Activated CD4-positive, alpha-beta T cell treated with anti-CD3 and anti-CD28 coated beads, Interleukin-2, amount 50 U/mL, for 1 hour (primary cell): Measurements from ENCODE around the gene PTPRM.

ENCODE experiments used
- DNase-seq: peaks from one replicate; pipeline ENCODE4 v3.0.0-alpha.2; 2020

Gene PTPRM

GRCh38 chr18:7766346-7766745 lies 199.2 kb downstream of the PTPRM start:
- no peak for DNase-seq

- no peak for DNase-seq
These were observed 199.7 kb downstream of the PTPRM start for GRCh38 chr18:7766817-7767216.

- no peak for DNase-seq
These were observed 203.8 kb downstream of the PTPRM start for GRCh38 chr18:7770908-7771307.

DNA sequence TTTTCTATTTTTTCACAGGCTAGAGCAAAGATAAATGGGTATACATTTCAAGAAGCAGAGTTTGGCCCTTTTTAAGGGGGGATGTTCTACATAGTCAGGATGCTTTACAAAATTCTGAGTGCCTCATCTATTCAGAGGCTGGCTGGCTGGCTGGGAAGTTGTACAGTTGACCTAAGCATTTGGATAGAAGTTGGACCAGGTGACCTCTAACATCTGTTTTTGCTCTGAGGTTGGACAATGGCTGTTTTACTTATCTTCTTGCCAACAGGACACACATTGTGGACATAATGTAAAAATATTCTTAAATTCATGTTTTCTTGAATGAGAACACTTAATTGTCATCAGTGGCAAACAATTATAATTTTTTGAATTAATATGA lies 205.4 kb downstream of the PTPRM start:
- no peak for DNase-seq

- DNase-seq = no peak
These were observed 205.8 kb downstream of the PTPRM start for GRCh38 chr18:7772951-7773350.

- DNase-seq = no peak
These were observed 208.0 kb downstream of the PTPRM start for GRCh38 chr18:7775128-7775527.

DNA sequence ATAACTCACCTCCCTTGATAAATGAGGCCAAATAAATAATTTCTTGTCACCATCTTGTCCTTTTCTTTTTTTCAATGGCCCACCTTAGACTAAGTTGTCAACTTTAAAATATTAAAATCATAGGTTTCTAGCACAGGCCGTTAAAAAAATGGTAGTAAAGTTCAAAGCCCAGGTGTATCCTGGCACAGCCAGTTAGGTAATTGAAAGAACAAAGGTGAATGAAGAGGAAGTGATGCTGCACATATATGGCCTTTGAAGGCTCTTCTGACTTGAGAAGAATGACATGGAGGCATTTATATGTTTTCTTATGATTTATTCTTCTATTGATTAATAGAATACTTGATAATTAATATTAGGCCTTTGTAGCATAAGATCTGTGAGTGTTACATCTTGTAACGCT lies 208.7 kb downstream of the PTPRM start:
- no peak for DNase-seq

GRCh38 chr18:7778181-7778580 lies 211.1 kb downstream of the PTPRM start:
- no peak for DNase-seq

DNA sequence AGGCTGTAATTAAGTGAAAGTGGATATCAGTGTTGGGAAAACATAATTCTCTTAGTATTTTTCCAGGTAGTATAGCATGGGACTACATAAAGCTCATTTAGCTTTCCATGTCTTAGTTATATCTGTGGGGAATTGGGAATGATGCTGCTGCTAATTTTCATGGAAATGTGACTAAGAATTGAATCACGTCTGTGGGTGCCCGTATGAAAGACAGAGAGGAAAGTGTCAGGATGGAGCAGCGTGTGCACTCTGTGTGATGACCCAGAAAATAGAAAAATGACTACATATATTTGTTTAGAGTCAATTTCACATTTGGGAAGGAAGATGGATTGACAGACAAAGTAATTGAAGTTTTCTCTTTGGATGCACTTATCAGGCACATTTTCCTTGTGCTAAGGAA lies 212.1 kb downstream of the PTPRM start:
- no peak for DNase-seq

GRCh38 chr18:7784171-7784570 lies 217.1 kb downstream of the PTPRM start:
- DNase-seq = no peak

- no peak for DNase-seq
These were observed 219.5 kb downstream of the PTPRM start for GRCh38 chr18:7786569-7786968.

GRCh38 chr18:7787339-7787738 lies 220.2 kb downstream of the PTPRM start:
- DNase-seq = no peak

GRCh38 chr18:7789856-7790552 lies 222.9 kb downstream of the PTPRM start:
- no peak for DNase-seq

DNA sequence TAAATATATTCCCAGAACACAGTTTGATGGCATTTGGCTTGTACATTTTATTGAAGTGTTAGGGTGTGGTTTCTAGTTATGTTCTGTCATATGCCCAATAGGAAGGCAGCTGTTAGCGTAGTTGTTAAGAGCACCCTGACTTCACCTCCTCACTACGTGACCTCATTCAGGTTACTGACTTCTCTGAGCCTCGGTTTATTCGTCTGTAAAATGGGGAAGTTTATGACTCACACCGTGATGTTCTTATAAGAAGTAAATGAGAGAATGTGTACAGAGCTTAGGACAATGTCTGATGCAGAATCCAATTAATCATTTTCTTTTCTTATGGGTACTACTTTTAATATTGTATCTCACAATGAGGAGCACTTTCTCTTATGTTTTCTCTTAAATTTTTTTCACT lies 226.0 kb downstream of the PTPRM start:
- no peak for DNase-seq

GRCh38 chr18:7803956-7804469 lies 236.9 kb downstream of the PTPRM start:
- no peak for DNase-seq

- DNase-seq = no peak
These were observed 238.0 kb downstream of the PTPRM start for GRCh38 chr18:7805096-7805495.

DNA sequence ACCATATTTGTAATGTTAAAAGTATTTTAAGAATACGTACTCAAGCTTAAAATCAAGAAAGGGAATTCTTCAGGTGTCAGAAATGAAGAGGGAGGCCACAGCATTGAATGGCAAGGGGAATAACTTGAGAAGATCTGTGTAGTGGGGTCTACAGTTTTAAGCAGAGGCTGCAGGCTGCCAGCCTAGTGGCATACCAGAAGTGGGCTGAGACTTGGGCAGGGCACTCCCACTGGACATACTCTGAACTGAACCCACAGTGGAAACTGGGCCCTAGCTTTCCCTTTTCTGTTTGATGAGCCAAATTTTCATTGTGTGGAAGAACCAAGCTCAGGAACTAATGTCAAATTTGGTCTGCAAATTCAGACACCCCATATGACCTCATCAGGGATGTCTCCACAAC lies 238.8 kb downstream of the PTPRM start:
- DNase-seq = no peak

DNA sequence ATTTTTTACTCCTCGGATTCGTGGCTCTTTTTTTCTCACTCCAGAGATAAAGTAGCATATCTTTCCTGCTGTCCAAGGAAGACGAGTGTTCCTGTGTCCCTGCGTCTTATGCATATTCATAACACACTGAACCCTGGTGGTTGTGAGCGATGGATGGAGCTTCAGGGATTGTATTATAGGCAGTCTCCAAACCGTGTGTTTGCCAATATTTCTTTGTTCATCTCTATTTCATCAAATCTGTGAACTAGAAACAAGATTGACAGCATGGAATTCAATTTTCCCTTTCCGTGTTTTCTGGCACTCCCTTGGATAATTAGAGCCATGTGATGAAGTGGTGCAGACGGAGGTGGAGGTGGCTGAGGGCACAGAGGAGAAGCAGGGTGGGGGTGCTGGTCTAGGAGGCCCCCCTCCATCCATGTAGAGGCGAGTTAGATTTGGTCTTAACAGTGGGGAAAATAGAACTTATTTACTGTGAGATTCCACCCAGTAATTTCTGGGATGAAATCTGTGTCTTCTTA lies 240.9 kb downstream of the PTPRM start:
- no peak for DNase-seq

GRCh38 chr18:7808992-7809391 lies 241.9 kb downstream of the PTPRM start:
- no peak for DNase-seq

GRCh38 chr18:7809455-7809854 lies 242.3 kb downstream of the PTPRM start:
- no peak for DNase-seq

- DNase-seq = no peak
These were observed 242.9 kb downstream of the PTPRM start for GRCh38 chr18:7809978-7810377.

DNA sequence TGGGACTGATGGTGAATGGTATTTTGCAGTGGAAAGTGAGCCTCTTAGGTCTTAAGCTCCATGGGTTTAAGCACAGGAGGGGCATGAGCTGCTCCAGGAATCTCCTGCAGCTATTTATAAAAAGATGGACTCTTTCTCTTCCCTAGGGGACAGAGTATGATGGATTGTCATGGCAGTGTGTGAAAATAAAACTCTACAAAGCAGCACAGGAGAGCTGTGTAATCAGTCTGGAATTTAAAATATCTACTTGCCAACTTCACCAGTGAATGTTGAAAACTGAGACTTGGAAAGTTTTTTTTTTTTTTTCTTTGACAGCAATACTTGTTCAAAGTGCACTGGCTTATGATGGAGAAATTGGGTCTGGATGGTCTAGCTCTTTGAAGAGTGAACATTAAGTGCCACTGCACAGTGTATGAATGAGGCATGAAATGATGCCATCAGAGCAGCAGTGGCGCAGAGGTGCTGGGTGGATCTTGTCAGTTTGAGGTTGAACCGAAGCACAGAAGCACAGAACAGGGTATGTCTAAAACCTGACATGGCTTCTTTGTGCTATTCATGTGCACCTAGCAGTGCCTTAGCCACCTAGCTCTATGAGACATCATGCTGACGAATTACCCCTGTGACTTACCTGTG lies 245.4 kb downstream of the PTPRM start:
- DNase-seq = no peak

GRCh38 chr18:7813131-7813530 lies 246.0 kb downstream of the PTPRM start:
- no peak for DNase-seq

GRCh38 chr18:7814754-7815315 lies 247.7 kb downstream of the PTPRM start:
- DNase-seq = no peak
